ENCODE results near the gene JPH3. TPM values are rescaled to one million over a fixed set of nuclear protein-coding genes. Genes with fewer than 3 reads are reported as not detected.

The JPH3 gene
- total RNA-seq, 1 donor from 2014 or later = not detected

- intact Hi-C loops (cut with micrococcal nuclease) = no loop called here
These were observed 23.0 kb downstream of the JPH3 start for GRCh38 chr16:87625241-87625797.

- intact Hi-C loops (cut with micrococcal nuclease) = no loop called here
These were observed 24.1 kb downstream of the JPH3 start for GRCh38 chr16:87626401-87626800.

DNA sequence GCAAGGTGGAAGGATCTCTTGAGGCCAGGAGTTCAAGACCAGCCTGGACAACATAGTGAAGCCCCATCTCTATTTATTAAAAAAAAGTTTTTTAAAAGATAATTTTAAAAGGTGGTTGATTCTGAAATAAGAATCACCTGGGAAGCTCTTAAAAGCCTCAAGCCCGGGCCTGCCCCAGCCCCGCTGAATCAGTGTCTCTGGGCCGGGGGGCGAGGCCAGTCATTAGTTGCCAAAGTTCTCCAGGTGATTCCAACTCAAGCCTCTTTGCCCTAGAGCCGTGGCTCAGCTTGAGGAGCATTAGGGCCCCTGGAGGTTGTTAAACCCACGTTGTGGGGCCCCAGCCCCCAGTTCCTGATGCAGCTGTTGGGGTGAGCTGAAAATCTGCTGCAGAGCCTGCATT lies 24.6 kb downstream of the JPH3 start:
- intact Hi-C loops (cut with micrococcal nuclease) = no loop called here

DNA sequence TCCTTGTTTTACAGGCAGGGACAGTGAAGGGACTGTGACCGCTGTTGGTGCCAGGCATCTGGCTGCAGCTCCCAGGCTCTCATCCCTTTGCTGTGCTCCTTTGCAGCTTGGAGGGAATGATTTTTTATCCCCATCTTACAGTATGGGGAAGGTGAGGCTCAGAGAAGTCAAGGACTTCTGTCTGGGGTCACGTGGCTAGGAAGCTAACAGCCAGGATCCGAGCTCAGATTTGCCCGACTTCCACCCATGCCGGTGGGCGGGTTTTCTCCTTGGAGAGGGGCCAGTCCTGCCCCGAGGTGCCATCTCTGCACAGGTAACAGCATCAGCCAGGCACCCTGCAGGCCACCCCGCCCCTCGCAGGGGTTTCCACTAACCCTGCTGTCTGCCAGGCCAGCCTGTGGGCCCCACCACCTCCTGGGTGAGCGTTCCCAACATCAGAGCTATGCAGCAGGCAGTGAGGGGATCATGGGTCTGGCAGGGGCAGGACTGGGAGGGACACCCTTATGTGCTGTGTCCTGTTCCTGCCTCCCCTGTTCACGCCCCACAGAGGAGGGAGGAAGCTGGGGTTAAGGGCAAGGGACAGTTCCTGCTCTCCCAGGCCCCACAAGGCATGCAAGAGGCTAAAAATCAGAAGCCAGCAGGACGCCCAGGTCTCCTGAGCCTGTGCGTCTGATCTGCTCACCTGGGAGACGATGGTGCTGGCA lies 25.4 kb downstream of the JPH3 start:
- intact Hi-C loops (cut with micrococcal nuclease) = no loop called here

DNA sequence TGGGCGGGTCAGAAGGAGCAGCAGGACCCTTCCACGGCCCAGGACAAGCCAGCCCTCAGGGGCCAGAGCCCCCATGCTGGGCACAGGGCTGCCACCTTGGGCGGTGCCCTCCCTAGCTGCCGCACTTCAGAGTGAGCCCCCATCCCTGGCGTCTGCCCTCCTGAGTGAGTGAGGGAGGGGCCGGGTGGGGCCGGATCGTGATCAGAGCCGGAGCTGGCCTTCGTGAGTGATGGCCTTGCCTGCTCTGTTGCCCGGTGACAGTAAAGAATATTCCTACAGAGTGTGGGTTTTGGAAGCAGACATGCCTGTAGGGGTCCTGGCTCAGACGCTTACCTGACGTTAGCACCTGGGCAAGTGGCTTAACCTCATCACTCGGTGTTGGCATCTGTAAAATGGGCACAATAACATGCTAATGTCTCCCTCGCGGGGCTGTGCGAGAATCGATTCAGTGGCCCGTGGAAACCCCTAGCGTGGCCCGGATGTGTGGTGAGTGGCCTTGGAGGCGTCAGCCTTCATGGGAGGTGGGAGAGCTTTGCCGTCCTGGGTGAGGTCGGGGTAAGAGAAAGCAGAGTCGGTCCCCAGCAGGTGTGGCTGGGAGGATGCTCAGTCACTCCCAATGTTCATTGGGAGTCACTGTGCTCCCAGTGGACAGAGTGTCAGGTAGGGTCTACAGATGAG lies 26.1 kb downstream of the JPH3 start:
- intact Hi-C loops (cut with micrococcal nuclease) = no loop called here

GRCh38 chr16:87628940-87629339 lies 26.6 kb downstream of the JPH3 start:
- intact Hi-C loops (cut with micrococcal nuclease) = no loop called here

DNA sequence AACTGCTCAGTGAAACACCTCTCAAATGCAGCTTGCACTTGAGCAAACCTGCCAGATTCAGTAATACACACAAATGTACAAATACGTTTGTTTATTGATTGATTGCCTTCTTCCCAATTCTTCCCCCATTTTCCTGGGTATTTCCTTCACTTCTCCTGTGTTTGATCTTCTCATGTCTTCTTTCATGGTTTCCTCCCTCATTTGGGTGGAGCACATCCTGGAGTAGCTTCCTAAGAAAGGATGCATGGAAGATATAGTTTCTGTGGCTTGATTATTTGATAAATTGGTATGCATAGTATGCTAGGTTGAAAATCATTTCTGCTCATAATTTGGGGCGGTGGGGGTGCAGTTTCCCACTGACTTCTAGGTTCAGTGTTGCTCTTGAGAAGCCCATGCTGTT lies 28.8 kb downstream of the JPH3 start:
- intact Hi-C loops (cut with micrococcal nuclease) = loop anchor here (5.0 to 10.0 kb wide), 2 partner anchors 236 to 314 kb away; partner anchors contain the start of genes C16orf95 and MAP1LC3B

GRCh38 chr16:87634411-87634810 lies 32.1 kb downstream of the JPH3 start:
- intact Hi-C loops (cut with micrococcal nuclease) = loop anchor here (5.0 to 10.0 kb wide), 2 partner anchors 240 to 317 kb away; partner anchors contain the start of genes C16orf95 and MAP1LC3B

GRCh38 chr16:87635541-87636049 lies 33.3 kb downstream of the JPH3 start:
- intact Hi-C loops (cut with micrococcal nuclease) = loop anchor here (5.0 to 10.0 kb wide), 2 partner anchors 218 to 241 kb away; partner anchors contain the start of gene MAP1LC3B

GRCh38 chr16:87636050-87636684 lies 33.9 kb downstream of the JPH3 start:
- intact Hi-C loops (cut with micrococcal nuclease) = loop anchor here (5.0 to 10.0 kb wide), 2 partner anchors 219 to 241 kb away; partner anchors contain the start of gene MAP1LC3B

- intact Hi-C loops (cut with micrococcal nuclease) = loop anchor here (5.0 to 10.0 kb wide), 2 partner anchors 219 to 242 kb away; partner anchors contain the start of gene MAP1LC3B
These were observed 34.4 kb downstream of the JPH3 start for GRCh38 chr16:87636741-87637140.

- intact Hi-C loops (cut with micrococcal nuclease) = loop anchor here (5.0 to 10.0 kb wide), 2 partner anchors 220 to 243 kb away; partner anchors contain the start of gene MAP1LC3B
These were observed 35.0 kb downstream of the JPH3 start for GRCh38 chr16:87637357-87637756.

GRCh38 chr16:87638736-87639135 lies 36.4 kb downstream of the JPH3 start:
- intact Hi-C loops (cut with micrococcal nuclease) = loop anchor here (5.0 to 10.0 kb wide), 2 partner anchors 221 to 244 kb away; partner anchors contain the start of gene MAP1LC3B

DNA sequence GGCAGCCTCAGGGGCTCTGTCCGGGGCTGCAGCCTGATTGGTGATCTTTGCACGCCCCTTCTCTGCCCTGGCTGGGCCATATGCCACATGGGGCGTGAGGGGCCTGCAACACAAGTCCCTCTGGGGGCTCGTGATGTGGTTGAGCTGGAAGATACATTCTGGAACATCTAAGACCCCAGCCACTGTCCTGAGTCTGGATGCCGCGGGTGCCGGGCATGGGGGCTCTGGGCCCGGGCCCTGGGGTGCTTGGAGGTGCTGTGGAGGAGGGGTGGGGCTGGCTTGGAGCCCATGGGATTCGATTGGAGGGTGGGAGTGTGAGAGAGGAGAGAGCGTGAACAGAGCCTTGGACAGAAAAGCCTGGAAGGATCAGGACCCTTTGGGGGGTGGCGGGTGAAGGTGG lies 39.4 kb downstream of the JPH3 start:
- intact Hi-C loops (cut with micrococcal nuclease) = no loop called here

GRCh38 chr16:87642491-87642890 lies 40.2 kb downstream of the JPH3 start:
- intact Hi-C loops (cut with micrococcal nuclease) = no loop called here

DNA sequence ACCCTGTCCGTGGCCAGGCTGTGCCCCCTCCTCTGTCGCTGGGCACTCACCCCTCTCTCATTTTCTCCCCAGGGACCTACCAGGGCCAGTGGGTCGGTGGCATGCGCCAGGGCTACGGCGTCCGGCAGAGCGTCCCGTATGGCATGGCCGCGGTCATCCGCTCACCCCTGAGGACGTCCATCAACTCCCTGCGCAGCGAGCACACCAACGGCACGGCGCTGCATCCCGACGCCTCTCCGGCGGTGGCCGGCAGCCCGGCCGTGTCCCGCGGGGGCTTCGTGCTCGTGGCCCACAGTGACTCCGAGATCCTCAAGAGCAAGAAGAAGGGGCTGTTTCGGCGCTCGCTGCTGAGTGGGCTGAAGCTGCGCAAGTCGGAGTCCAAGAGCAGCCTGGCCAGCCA lies 41.9 kb downstream of the JPH3 start:
- intact Hi-C loops (cut with micrococcal nuclease) = no loop called here

GRCh38 chr16:87644596-87644995 lies 42.3 kb downstream of the JPH3 start:
- intact Hi-C loops (cut with micrococcal nuclease) = no loop called here

DNA sequence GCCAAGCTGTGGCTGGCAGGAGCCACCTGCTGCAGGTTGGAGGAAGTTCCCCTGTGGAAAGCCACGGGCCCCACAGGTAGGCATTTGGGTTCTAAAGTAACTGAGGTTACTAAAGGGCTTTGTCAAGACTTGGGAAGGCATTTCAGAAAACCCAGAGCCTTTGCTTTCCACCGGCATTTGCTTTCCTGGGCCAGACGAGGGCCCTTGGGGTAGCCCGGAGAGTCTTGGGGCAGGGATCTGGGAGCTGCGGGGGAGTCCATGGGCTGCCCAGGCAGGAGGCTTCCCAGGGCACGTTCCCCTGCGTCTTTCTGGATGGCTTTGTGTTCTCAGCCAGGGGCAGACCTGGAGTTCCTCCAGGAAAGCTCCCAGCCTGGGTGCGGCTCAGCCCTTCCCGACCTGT lies 43.5 kb downstream of the JPH3 start:
- intact Hi-C loops (cut with micrococcal nuclease) = no loop called here

DNA sequence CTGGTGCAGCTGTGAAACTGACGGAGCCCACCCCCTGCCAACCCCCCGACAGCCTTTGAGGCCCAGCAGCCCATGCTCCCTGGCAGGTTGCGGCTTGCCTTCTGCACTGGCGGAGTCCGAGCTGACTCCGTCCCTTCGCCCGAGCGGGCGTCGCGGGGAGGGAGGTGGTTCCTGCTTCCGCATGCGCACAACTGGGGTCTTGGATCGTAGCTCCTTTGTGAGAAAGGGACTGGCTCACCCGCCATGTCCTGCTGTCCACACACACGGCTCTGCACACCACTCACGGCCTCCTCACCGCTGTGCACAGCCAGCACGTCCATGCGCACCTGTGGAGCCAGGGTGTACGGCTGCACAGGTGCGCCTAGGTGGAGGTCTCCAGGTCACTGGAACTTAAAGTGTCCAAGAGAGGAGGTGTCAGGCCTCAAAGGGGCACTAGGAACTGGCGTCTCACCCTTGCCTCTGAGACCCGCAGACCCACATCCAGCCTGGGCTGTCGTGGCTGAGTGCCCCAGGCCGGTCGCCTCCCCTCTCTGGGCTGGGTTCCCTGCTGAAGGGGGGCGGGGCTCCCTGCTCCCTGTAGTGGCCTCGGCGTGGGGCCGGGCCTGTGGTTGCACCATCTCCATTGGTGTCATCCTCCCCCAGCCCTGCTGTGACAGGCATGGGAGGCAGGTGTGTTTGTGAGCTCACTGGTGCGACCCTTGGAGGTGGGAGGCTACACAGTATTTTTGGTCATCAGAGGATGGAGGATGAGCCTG lies 45.3 kb downstream of the JPH3 start:
- intact Hi-C loops (cut with micrococcal nuclease) = no loop called here

DNA sequence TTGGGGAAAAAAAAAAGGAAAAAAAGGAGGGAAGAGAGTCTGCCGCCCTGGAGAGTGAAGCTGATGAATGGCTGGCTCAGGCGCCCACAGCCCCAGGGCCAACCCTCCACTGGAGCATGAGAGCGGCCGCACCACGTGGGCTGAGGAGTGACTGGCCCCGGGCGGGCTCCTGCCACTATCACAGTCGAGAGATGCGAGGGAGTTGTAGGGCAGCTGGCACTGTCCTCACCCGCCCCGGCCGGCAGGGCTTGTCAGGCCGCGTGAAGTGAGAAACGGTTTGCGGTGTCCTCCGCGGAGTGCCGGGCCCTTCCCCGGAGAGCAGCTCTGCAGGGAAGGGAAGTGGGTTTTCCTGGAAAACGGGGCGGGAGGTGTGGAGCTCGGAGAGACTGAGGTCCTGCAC lies 45.9 kb downstream of the JPH3 start:
- intact Hi-C loops (cut with micrococcal nuclease) = no loop called here

Measured in T-helper 2 cell treated with Interferon-gamma antibody and Interleukin-4, amounts not matched to agents 100 ng/mL and 5 ng/mL, for 36 hours (primary cell).